ENCODE measurements around the gene FAIM2. TPM values are rescaled to one million over a fixed set of nuclear protein-coding genes. Genes with fewer than 3 reads are reported as not detected.

Gene FAIM2
- total and polyA plus RNA-seq, 2 experiments from 2014 or later: 0.06 to 0.49 TPM

DNA sequence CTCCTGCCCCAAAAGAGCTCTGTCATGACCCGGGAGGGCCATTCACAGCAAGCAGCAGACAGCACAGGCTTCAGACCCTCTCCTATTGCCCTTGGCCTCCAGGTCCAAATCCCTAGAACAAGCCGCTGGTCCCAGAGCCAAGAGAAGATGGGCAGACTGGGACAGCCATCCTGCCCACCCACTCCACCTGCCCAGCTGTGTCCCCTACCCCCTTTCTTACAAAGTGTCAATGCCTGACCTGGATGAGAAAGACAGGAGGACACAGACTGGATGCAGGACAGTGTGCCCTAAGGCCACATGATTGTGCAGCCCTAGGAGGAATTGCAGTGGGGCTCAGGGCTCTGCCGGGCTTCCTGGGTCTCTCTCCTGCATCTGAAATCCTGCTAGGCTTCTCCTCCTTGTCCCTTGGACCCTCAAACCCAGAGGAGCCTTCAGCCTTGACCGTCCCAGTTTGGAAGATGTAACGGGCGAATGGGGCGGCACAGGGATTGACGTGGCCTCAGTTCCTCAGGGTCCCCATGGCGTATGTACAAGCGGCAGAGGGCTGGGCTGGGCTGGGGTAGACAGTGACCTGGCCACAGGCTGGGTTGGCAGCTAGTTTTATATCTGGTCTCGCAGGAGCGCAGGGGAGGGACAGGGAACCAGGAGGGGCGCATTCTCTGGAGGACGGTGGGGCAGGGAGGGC is 33.7 kb downstream of the FAIM2 start:
- no peak overlapping the region for H3K4me3 ChIP-seq
- no peaks in the 10 kb centered on the region for H3K36me3 ChIP-seq
- H3K27me3 ChIP-seq: no peaks in the 10 kb centered on the region
- no peaks in the 10 kb centered on the region for H3K9me3 ChIP-seq (ENCODE audit: low read depth)
- DNase-seq (ENCODE audit: low read depth in 1 of 2, low spot score in 1 of 2): no peak
- peak overlapping the region; percentile 87 for H3K27ac ChIP-seq
- H3K4me1 ChIP-seq (ENCODE audit: low read depth): peaks cover 34% of the 10 kb centered on the region
- TF ChIP-seq, protein P1, sequence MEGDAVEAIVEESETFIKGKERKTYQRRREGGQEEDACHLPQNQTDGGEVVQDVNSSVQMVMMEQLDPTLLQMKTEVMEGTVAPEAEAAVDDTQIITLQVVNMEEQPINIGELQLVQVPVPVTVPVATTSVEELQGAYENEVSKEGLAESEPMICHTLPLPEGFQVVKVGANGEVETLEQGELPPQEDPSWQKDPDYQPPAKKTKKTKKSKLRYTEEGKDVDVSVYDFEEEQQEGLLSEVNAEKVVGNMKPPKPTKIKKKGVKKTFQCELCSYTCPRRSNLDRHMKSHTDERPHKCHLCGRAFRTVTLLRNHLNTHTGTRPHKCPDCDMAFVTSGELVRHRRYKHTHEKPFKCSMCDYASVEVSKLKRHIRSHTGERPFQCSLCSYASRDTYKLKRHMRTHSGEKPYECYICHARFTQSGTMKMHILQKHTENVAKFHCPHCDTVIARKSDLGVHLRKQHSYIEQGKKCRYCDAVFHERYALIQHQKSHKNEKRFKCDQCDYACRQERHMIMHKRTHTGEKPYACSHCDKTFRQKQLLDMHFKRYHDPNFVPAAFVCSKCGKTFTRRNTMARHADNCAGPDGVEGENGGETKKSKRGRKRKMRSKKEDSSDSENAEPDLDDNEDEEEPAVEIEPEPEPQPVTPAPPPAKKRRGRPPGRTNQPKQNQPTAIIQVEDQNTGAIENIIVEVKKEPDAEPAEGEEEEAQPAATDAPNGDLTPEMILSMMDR (IDR thresholded peaks at IDR 0.05; ENCODE audit: low read depth, low read length): no peak

DNA sequence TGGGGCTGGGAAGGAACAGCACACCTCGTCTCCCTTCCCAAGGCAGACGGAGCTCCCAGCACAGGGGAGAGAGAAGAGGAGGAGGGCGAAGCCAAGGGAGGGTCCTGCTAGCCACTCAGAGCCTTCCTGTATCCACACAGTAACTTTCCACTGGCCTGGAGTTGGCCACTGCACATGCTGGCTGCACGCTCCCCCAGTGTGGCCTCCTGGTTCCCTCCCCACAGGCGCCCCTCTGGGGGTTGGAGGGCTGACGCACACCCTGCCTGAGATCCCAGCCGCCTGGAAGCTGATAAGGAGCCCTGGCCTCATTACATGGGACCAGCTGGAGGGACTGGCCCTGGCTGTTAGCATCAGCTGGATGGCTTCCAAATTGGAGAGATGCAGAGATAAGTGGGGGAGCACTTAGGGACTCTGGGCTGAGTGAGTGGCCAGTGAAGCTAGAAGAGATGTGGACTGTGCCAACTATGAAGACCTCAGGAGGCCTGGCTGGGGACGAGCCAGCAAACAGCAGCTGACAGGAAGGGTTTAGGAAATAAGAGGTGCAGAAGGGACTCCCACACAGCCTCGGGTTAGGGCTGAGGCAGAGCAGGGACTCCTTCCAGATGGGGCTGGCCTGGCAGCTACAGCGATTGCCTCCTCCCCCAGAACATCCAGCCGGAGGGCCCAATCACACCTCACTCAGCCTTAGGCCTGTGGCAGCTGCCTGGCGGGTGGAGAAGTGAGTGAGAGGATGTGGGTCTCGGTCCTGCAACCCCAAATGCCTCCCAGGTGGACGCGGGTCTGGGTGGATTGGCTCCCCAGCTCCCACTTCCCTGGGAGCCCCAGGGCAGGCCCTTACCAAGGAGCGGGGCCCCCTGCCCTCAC is 34.5 kb downstream of the FAIM2 start:
- Histone ChIP-seq H3K4me3 (no peak overlapping the region), H3K9me3 (ENCODE audit: low read depth) (no peaks in the 10 kb centered on the region), H3K36me3 (no peaks in the 10 kb centered on the region), H3K27me3 (no peaks in the 10 kb centered on the region), H3K4me1 (ENCODE audit: low read depth) (peaks cover 29% of the 10 kb centered on the region), H3K27ac (peak overlapping the region; percentile 87)
- TF ChIP-seq, protein P1 (IDR thresholded peaks at IDR 0.05; ENCODE audit: low read depth, low read length): no peak
- DNase-seq (ENCODE audit: low read depth in 1 of 2, low spot score in 1 of 2): peak; percentile 95 to 100

DNA sequence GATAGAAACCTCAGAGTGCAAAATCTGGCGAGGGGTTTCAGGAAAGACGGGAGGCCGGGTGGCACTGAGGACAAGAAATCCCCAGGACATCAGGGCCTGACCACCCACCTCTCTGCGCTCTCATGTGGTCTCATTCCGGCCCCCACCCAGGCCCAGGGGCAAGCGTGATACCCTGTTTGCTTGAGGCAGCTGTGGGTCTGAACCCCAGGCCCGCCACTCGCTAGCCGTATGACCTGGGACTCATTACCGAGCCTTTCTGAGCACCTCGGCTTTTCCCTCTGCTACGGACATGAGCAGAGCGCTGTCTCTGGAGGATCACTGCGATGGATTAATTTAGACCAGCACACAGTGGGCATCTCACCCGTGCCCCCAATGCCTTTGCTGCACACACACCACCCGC is 35.3 kb downstream of the FAIM2 start:
- H3K4me1 ChIP-seq (ENCODE audit: low read depth): peaks cover 27% of the 10 kb centered on the region
- DNase-seq (ENCODE audit: low read depth in 1 of 2, low spot score in 1 of 2): no peak
- peak overlapping the region; percentile 87 for H3K27ac ChIP-seq

DNA sequence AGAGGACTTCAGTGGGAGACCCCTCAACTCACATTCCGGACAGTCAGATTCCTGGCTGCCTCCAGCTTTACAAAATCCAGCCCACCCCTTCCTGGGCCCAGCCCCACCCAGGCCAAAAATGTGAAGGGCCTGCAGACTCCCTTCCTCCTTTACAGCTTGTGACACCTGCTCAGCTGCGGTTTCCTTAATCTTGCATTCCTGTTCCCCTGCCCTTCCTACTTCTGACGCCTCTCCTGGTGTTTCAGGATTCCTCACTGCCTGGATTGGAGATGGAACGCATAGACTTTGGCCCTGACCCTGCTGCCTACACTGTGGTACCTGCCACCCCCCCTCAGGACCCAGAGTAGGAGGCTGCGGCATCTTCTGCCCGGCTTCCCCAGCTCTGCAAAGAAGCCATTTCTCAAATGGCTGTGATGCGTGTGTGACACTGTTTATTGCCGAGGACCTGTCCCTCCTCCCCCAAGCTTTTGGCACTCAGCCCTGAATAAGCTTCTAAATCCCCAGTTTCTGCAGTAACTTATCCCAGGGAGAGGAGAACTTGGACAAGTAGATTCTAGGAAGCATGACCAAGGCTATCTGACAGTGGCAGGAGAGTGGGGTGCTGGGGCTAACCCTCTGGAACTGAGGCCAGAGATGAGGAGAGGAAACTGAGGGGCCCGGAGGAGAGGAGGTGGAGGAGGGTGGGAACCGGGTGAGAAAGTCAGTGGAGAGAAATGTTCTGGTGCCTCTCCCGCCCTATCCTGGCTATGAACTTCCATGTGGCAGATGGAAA is 35.9 kb downstream of the FAIM2 start:
- DNase-seq (ENCODE audit: low read depth in 1 of 2, low spot score in 1 of 2): peak in 1 of 2 donors; percentile 57
- H3K4me1 ChIP-seq (ENCODE audit: low read depth): peaks cover 27% of the 10 kb centered on the region

More for the DNA sequence above, 35.3 kb downstream of the FAIM2 start:
- Histone ChIP-seq H3K36me3 (no peaks in the 10 kb centered on the region), H3K27me3 (no peaks in the 10 kb centered on the region), H3K4me3 (no peak overlapping the region), H3K9me3 (ENCODE audit: low read depth) (no peaks in the 10 kb centered on the region)
- TF ChIP-seq, protein P1 (IDR thresholded peaks at IDR 0.05; ENCODE audit: low read depth, low read length): no peak

More for the DNA sequence above, 35.9 kb downstream of the FAIM2 start:
- H3K27me3 ChIP-seq: no peaks in the 10 kb centered on the region
- TF ChIP-seq, protein P1 (IDR thresholded peaks at IDR 0.05; ENCODE audit: low read depth, low read length): no peak
- no peak overlapping the region for H3K4me3 ChIP-seq
- H3K9me3 ChIP-seq (ENCODE audit: low read depth): no peaks in the 10 kb centered on the region
- no peaks in the 10 kb centered on the region for H3K36me3 ChIP-seq
- H3K27ac ChIP-seq: peak overlapping the region; percentile 87
